Endothelial cell of umbilical vein (primary cell): ENCODE measurements around the gene TRAF7. TPM values are rescaled to one million over a fixed set of nuclear protein-coding genes. Genes with fewer than 3 reads are reported as not detected.

ENCODE experiments used
- BruUV-seq: library from RNA; stranded (reverse); fragments of 400-500 nt; replicated peaks from 2 replicates; lab custom pipeline; 2021; lab: Mats Ljungman, UMichigan
- CTCF ChIA-PET: fragments of 300-600, 350-600 bp; sonication (Branson Sonifier 250); formaldehyde crosslinking; loops from one replicate; lab custom pipeline; 2021; ENCODE audit warnings: antibody characterized with exemption, inconsistent platforms; lab: Charles Lee
- POLR2A ChIA-PET: fragments of 300-600, 350-600 bp; sonication (Branson Sonifier 250); formaldehyde crosslinking; loops from one replicate; lab custom pipeline; 2021; ENCODE audit warnings: antibody characterized with exemption, inconsistent platforms; lab: Charles Lee
- DNase-seq: peaks from one replicate; pipeline ENCODE4 v3.0.0-alpha.2; 2011; ENCODE audit warnings: low read depth, low spot score
- FAIRE-seq: peaks from 2 replicates; lab custom pipeline; 2011; peaks lifted over from hg19 to GRCh38; lab: Jason Lieb, UNC
- H2AFZ ChIP-seq: 2 replicates; pipeline ENCODE4 v1.6.0; 2012; ENCODE audit warnings: low read depth, low read length, control low read depth, inconsistent platforms
- H3K27ac ChIP-seq: 2 replicates; pipeline ENCODE4 v1.5.1; 2011; ENCODE audit warnings: low read depth, mild to moderate bottlenecking, control low read depth, low read length, moderate library complexity; ENCODE audit not compliant: insufficient read depth
- H3K27me3 ChIP-seq, 2 experiments: 2 replicates each; pipeline versions ENCODE4 v1.6.0 to v1.6.1; 2011; ENCODE audit warnings: low read length in 2 of 2, mixed read lengths in 1 of 2; ENCODE audit not compliant: control insufficient read depth in 2 of 2, insufficient read depth in 2 of 2
- H3K36me3 ChIP-seq, 2 experiments: 2 replicates in 1 of 2; 3 replicates in 1 of 2; pipeline ENCODE4 v1.5.1; 2011; ENCODE audit warnings: low read length in 2 of 2, mild to moderate bottlenecking in 1 of 2, moderate library complexity in 1 of 2; ENCODE audit not compliant: control insufficient read depth in 2 of 2, insufficient read depth in 2 of 2; ENCODE audit errors: extremely low read depth in 1 of 2
- H3K4me1 ChIP-seq: 3 replicates; pipeline ENCODE4 v1.5.1; 2011; ENCODE audit warnings: mild to moderate bottlenecking, low read length; ENCODE audit not compliant: control insufficient read depth, insufficient read depth; ENCODE audit errors: extremely low read depth
- H3K4me2 ChIP-seq: 2 replicates; pipeline ENCODE4 v1.6.1; 2011; ENCODE audit warnings: low read length, control low read depth, mixed read lengths; ENCODE audit not compliant: insufficient read depth
- H3K4me3 ChIP-seq, 3 experiments: fragments of 200-600 bp in 1 of 3; sonication (generic), shearing (Covaris generic) in 1 of 3; replicated peaks in 1 of 3; 2 replicates each; pipeline ENCODE4 v1.5.1; 2011 to 2016; ENCODE audit warnings: control low read depth in 3 of 3, low read length in 3 of 3, mild to moderate bottlenecking in 2 of 3, inconsistent platforms in 1 of 3, low read depth in 1 of 3, moderate library complexity in 1 of 3; ENCODE audit not compliant: insufficient read depth in 1 of 3
- H3K79me2 ChIP-seq: 2 replicates; pipeline ENCODE4 v1.6.0; 2012; ENCODE audit warnings: low read length, inconsistent platforms; ENCODE audit not compliant: control insufficient read depth, insufficient read depth
- H3K9ac ChIP-seq: replicated peaks from 2 replicates; pipeline ENCODE3; 2011; ENCODE audit warnings: low read length, control low read depth; ENCODE audit not compliant: insufficient read depth; ENCODE audit errors: extremely low read depth
- H3K9me1 ChIP-seq: replicated peaks from 3 replicates; pipeline ENCODE4 v1.6.0; 2011; ENCODE audit warnings: mild to moderate bottlenecking, low read length; ENCODE audit not compliant: control insufficient read depth, insufficient read depth; ENCODE audit errors: extremely low read depth
- H3K9me3 ChIP-seq: replicated peaks from 2 replicates; pipeline ENCODE4 v1.5.1; 2012; ENCODE audit warnings: low read length, inconsistent platforms; ENCODE audit not compliant: control insufficient read depth, insufficient read depth
- H4K20me1 ChIP-seq: replicated peaks from 2 replicates; pipeline ENCODE3; 2011; ENCODE audit warnings: mild to moderate bottlenecking, low read length; ENCODE audit not compliant: control insufficient read depth, insufficient read depth; ENCODE audit errors: extremely low read depth
- CTCF ChIP-seq, 2 donors: IDR thresholded peaks; 1 replicate in 1 of 2; 2 replicates in 1 of 2; pipeline ENCODE4 v1.5.1; 2011; ENCODE audit warnings: low read length in 2 of 2, mild to moderate bottlenecking in 2 of 2, moderate library complexity in 2 of 2, control low read depth in 1 of 2, inconsistent platforms in 1 of 2, low read depth in 1 of 2; ENCODE audit not compliant: insufficient read depth in 1 of 2; ENCODE audit errors: extremely low read depth in 1 of 2
- EZH2 ChIP-seq: IDR thresholded peaks from 2 replicates; pipeline ENCODE4 v1.6.1; 2012; ENCODE audit warnings: borderline replicate concordance, low read depth, mild to moderate bottlenecking, moderate library complexity, low read length, inconsistent platforms; ENCODE audit not compliant: severe bottlenecking
- FOS ChIP-seq: IDR thresholded peaks from 2 replicates; pipeline ENCODE4 v1.6.1; 2011; ENCODE audit warnings: mild to moderate bottlenecking, low read length, moderate library complexity, borderline replicate concordance; ENCODE audit not compliant: insufficient read depth
- GATA2 ChIP-seq: IDR thresholded peaks from 2 replicates; pipeline ENCODE4 v1.7.0; 2011; ENCODE audit warnings: low read depth, mild to moderate bottlenecking, moderate library complexity, mixed read lengths, low read length; ENCODE audit not compliant: insufficient read length, insufficient read depth
- JUN ChIP-seq: IDR thresholded peaks from 2 replicates; pipeline ENCODE4 v1.6.1; 2011; ENCODE audit warnings: borderline replicate concordance, low read depth; ENCODE audit not compliant: insufficient read length, insufficient read depth
- MYC ChIP-seq: IDR thresholded peaks from one replicate; pipeline ENCODE4 v1.6.1; 2011; ENCODE audit warnings: mild to moderate bottlenecking, low read depth, low read length
- POLR2A ChIP-seq: IDR thresholded peaks from 2 replicates; pipeline ENCODE4 v1.6.1; 2012; ENCODE audit warnings: low read depth, mild to moderate bottlenecking, control low read depth, low read length
- POLR2AphosphoS5 ChIP-seq: IDR thresholded peaks from 2 replicates; pipeline ENCODE4 v1.6.1; 2012; ENCODE audit warnings: low read depth, mild to moderate bottlenecking, control low read depth, low read length, moderate library complexity; ENCODE audit not compliant: insufficient read depth
- dilution Hi-C: fragments of 300-500 bp; cut with MboI; formaldehyde crosslinking; loops from one replicate; pipeline ENCODE4 v1.15.0; 2019; ENCODE audit warnings: low sequenced_read_pairs; ENCODE audit not compliant: extremely low pct_ligation_motif_present
- intact Hi-C: fragments of 100-400 bp; cut with micrococcal nuclease; formaldehyde crosslinking; loops from one replicate; pipeline ENCODE4 v1.10.0; 2022
- polyA plus RNA-seq, 4 experiments: library from polyadenylated mRNA; depleted of rRNA in 3 of 4; stranded (reverse) in 3 of 4; unstranded in 1 of 4; fragments of >200 nt; gene quantifications; 2 replicates each; pipeline versions ENCODE4 v1.2.1 to v1.2.3, GENCODE V29; 2011 to 2012; ENCODE audit warnings: missing spikeins in 1 of 4
- total RNA-seq: library from RNA; stranded (reverse); gene quantifications from 2 replicates; pipeline ENCODE4 v1.2.3, GENCODE V29; 2021
- TF ChIP-seq, protein P1 (sequence below): IDR thresholded peaks from 2 replicates; pipeline ENCODE4 v1.6.1; 2011; ENCODE audit not compliant: insufficient read depth, insufficient read length

The TRAF7 gene
- total and polyA plus RNA-seq, 2 donors (not counting 3 experiments of a cell fraction or from before 2014, with no cell fraction given), result 141 to 175 TPM

- Histone ChIP-seq H3K4me1 (peaks cover 24% of the 10 kb centered on the region), H3K4me2 (no peak overlapping the region), H3K9me3 (no peaks in the 10 kb centered on the region), H3K79me2 (peaks cover 35% of the 10 kb centered on the region), H3K36me3 (peaks cover 23 to 46% of the 10 kb centered on the region in 2 experiments), H3K9ac (no peak overlapping the region), H3K27me3 (no peaks in the 10 kb centered on the region), H4K20me1 (no peaks in the 10 kb centered on the region), H3K27ac (no peak overlapping the region), H2AFZ (no peak overlapping the region), H3K4me3 (no peak overlapping the region), H3K9me1 (no peaks in the 10 kb centered on the region)
- no peak for DNase-seq
- POLR2A ChIA-PET, result interaction anchor here (1.0 kb wide), 1 partner anchor 18 kb away, joined by 5 read pairs; the partner anchor contains the start of gene TRAF7
- CTCF ChIA-PET, result interaction anchor here (1.2 kb wide), 2 partner anchors 15 to 20 kb away, joined by 3 to 4 read pairs; no protein-coding TSS in a partner anchor
- no TSS peak for BruUV-seq
- no peak for FAIRE-seq
- dilution Hi-C loops, result loop anchor here (25.0 kb wide), 1 partner anchor 137 kb away; the partner anchor contains the start of genes NHERF2, NTHL1 and TSC2
- TF ChIP-seq CTCF (IDR thresholded peaks at IDR 0.05; ENCODE audit: extremely low read depth in 1 of 2, insufficient read depth in 1 of 2, low read depth in 1 of 2, low read length in 2 of 2) (no peak), FOS (no peak), POLR2A (no peak), POLR2AphosphoS5 (no peak), EZH2 (no peak), GATA2 (no peak), MYC (no peak), JUN (no peak)
- TF ChIP-seq, protein P1, sequence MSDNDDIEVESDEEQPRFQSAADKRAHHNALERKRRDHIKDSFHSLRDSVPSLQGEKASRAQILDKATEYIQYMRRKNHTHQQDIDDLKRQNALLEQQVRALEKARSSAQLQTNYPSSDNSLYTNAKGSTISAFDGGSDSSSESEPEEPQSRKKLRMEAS, result no peak
- intact Hi-C loops, result no loop called here
Measured at GRCh38 chr16:2173916-2174315, 18.3 kb downstream of the TRAF7 start.
